Loucy (cell line): ENCODE measurements around the gene PPP1R12B.

Experiments used
- H2AFZ ChIP-seq: fragments of 200-600 bp; sonication (generic); 2 replicates; pipeline ENCODE4 v1.6.0; 2016; ENCODE audit warnings: antibody characterized with exemption, mild to moderate bottlenecking, low read length, moderate library complexity
- H3F3A ChIP-seq: fragments of 200-600 bp; 2 replicates; pipeline ENCODE4 v1.6.0; 2016; ENCODE audit warnings: antibody characterized with exemption, low read depth, mild to moderate bottlenecking
- H3K27me3 ChIP-seq: fragments of 200-600 bp; sonication (generic); 2 replicates; pipeline ENCODE4 v1.6.1; 2014; ENCODE audit warnings: low read length, mild to moderate bottlenecking; ENCODE audit not compliant: insufficient read depth, poor library complexity, severe bottlenecking
- H3K36me3 ChIP-seq: fragments of 200-600 bp; sonication (generic); 2 replicates; pipeline ENCODE4 v1.6.1; 2016; ENCODE audit warnings: low read length; ENCODE audit not compliant: insufficient read depth
- H3K4me1 ChIP-seq: fragments of 200-600 bp; sonication (generic); 2 replicates; pipeline ENCODE4 v1.5.1; 2014; ENCODE audit warnings: low read length, mild to moderate bottlenecking; ENCODE audit not compliant: insufficient read depth, poor library complexity, severe bottlenecking
- H3K4me2 ChIP-seq: fragments of 200-600 bp; sonication (generic); 2 replicates; pipeline ENCODE4 v1.6.0; 2014; ENCODE audit warnings: antibody characterized with exemption, low read length, low read depth, mild to moderate bottlenecking; ENCODE audit not compliant: poor library complexity, severe bottlenecking
- H3K4me3 ChIP-seq: fragments of 200-600 bp; sonication (generic); 2 replicates; pipeline ENCODE4 v1.5.1; 2014; ENCODE audit warnings: low read length, mild to moderate bottlenecking, mixed read lengths; ENCODE audit not compliant: poor library complexity, severe bottlenecking
- H3K79me2 ChIP-seq: fragments of 200-600 bp; sonication (generic); 2 replicates; pipeline ENCODE4 v1.6.1; 2014; ENCODE audit warnings: low read length; ENCODE audit not compliant: insufficient read depth
- H3K9ac ChIP-seq: fragments of 200-600 bp; sonication (generic); 2 replicates; pipeline ENCODE4 v1.6.0; 2014; ENCODE audit warnings: mild to moderate bottlenecking, low read depth, low read length, moderate library complexity; ENCODE audit not compliant: poor library complexity, severe bottlenecking
- H3K9me2 ChIP-seq: fragments of 200-600 bp; sonication (generic); replicated peaks from 2 replicates; pipeline ENCODE4 v1.6.1; 2016; ENCODE audit warnings: low read depth, low read length, mixed read lengths
- H3K9me3 ChIP-seq: fragments of 200-600 bp; sonication (generic); 2 replicates; pipeline ENCODE4 v1.6.1; 2014; ENCODE audit warnings: mild to moderate bottlenecking, antibody characterized with exemption, low read length, low read depth; ENCODE audit not compliant: insufficient read depth
- H4K20me1 ChIP-seq: fragments of 200-600 bp; sonication (generic); 2 replicates; pipeline ENCODE4 v1.6.0; 2014; ENCODE audit warnings: antibody characterized with exemption, low read length, mild to moderate bottlenecking; ENCODE audit not compliant: insufficient read depth, poor library complexity, severe bottlenecking
- CTCF ChIP-seq: fragments of 200-600 bp; sonication (generic); conservative IDR thresholded peaks from 2 replicates; pipeline ENCODE4 v1.5.1; 2014; ENCODE audit warnings: mild to moderate bottlenecking, antibody characterized with exemption, low read length
- EZH2phosphoT487 ChIP-seq: fragments of 200-600 bp; IDR thresholded peaks from 2 replicates; pipeline ENCODE4 v1.6.1; 2018; ENCODE audit warnings: antibody characterized with exemption, mild to moderate bottlenecking, moderate library complexity, borderline replicate concordance

The PPP1R12B gene

GRCh38 chr1:202320081-202320405, 28.5 kb upstream of the PPP1R12B start:
- no peak for TF ChIP-seq EZH2phosphoT487
- TF ChIP-seq CTCF: no peak
- no peaks in the 10 kb centered on the region for H3K9me2 ChIP-seq
- no peak overlapping the region for H3K4me2 ChIP-seq
- H3F3A ChIP-seq: no peaks in the 10 kb centered on the region
- H3K9ac ChIP-seq: no peak overlapping the region
- H3K79me2 ChIP-seq: no peaks in the 10 kb centered on the region
- H4K20me1 ChIP-seq: no peaks in the 10 kb centered on the region
- H3K9me3 ChIP-seq: no peaks in the 10 kb centered on the region
- H3K4me1 ChIP-seq: no peaks in the 10 kb centered on the region
- no peak overlapping the region for H2AFZ ChIP-seq
- no peaks in the 10 kb centered on the region for H3K27me3 ChIP-seq
- no peak overlapping the region for H3K4me3 ChIP-seq
- H3K36me3 ChIP-seq: no peaks in the 10 kb centered on the region

GRCh38 chr1:202323731-202324130, 24.8 kb upstream of the PPP1R12B start:
- no peaks in the 10 kb centered on the region for H3K79me2 ChIP-seq
- H3K4me2 ChIP-seq: no peak overlapping the region
- H2AFZ ChIP-seq: no peak overlapping the region

GRCh38 chr1:202324646-202325045, 23.9 kb upstream of the PPP1R12B start:
- no peaks in the 10 kb centered on the region for H3K9me3 ChIP-seq
- H3K9ac ChIP-seq: no peak overlapping the region
- H3K36me3 ChIP-seq: peaks cover 3% of the 10 kb centered on the region; the same call in 1 of the 2 replicates
- H3K4me2 ChIP-seq: no peak overlapping the region
- no peak overlapping the region for H2AFZ ChIP-seq
- H4K20me1 ChIP-seq: no peaks in the 10 kb centered on the region
- no peak overlapping the region for H3K4me3 ChIP-seq
- no peaks in the 10 kb centered on the region for H3K27me3 ChIP-seq
- TF ChIP-seq CTCF (no peak), EZH2phosphoT487 (no peak)
- no peaks in the 10 kb centered on the region for H3K79me2 ChIP-seq
- H3K4me1 ChIP-seq: no peaks in the 10 kb centered on the region
- H3K9me2 ChIP-seq: no peaks in the 10 kb centered on the region
- no peaks in the 10 kb centered on the region for H3F3A ChIP-seq

More at GRCh38 chr1:202323731-202324130, 24.8 kb upstream of the PPP1R12B start:
- no peaks in the 10 kb centered on the region for H3K9me3 ChIP-seq
- no peaks in the 10 kb centered on the region for H4K20me1 ChIP-seq
- no peak for TF ChIP-seq CTCF
- TF ChIP-seq EZH2phosphoT487: no peak
- H3K4me3 ChIP-seq: no peak overlapping the region
- no peaks in the 10 kb centered on the region for H3F3A ChIP-seq
- H3K9me2 ChIP-seq: no peaks in the 10 kb centered on the region
- H3K9ac ChIP-seq: no peak overlapping the region
- no peaks in the 10 kb centered on the region for H3K4me1 ChIP-seq
- no peaks in the 10 kb centered on the region for H3K36me3 ChIP-seq
- no peaks in the 10 kb centered on the region for H3K27me3 ChIP-seq
